Activated naive CD4-positive, alpha-beta T cell treated with anti-CD3 and anti-CD28 coated beads, Interleukin-2, amount 10 ng/mL, durations not matched to agents 7 days and 5 days (primary cell): ENCODE measurements around the gene ABI1.
"Not testable (repeated sequence)": the region's sequence is repeated elsewhere in the genome, so short reads cannot be mapped to it uniquely, and the experiment has no call there.

Source experiments
- CTCF ChIA-PET: fragments of 350-600 bp; sonication (Branson Sonifier 250); formaldehyde crosslinking; loops from one replicate; lab custom pipeline; 2021; ENCODE audit warnings: antibody characterized with exemption; lab: Charles Lee
- DNase-seq: peaks from one replicate; pipeline ENCODE4 v3.0.0-alpha.2; 2020
- H3K27ac Mint-ChIP-seq: one replicate; pipeline ENCODE4 v1.8.0; 2021; ENCODE audit warnings: mild to moderate bottlenecking, moderate library complexity, mixed read lengths
- H3K27me3 Mint-ChIP-seq: one replicate; pipeline ENCODE4 v1.8.0; 2021; ENCODE audit warnings: mild to moderate bottlenecking, mixed read lengths
- H3K36me3 Mint-ChIP-seq: one replicate; pipeline ENCODE4 v1.8.0; 2021; ENCODE audit warnings: mixed read lengths
- H3K4me1 Mint-ChIP-seq: one replicate; pipeline ENCODE4 v1.8.0; 2021; ENCODE audit warnings: mixed read lengths
- H3K4me3 Mint-ChIP-seq: one replicate; pipeline ENCODE4 v1.8.0; 2021; ENCODE audit warnings: mild to moderate bottlenecking, moderate library complexity, mixed read lengths
- H3K9me3 Mint-ChIP-seq: one replicate; pipeline ENCODE4 v1.8.0; 2021; ENCODE audit warnings: mixed read lengths

The ABI1 gene

DNA sequence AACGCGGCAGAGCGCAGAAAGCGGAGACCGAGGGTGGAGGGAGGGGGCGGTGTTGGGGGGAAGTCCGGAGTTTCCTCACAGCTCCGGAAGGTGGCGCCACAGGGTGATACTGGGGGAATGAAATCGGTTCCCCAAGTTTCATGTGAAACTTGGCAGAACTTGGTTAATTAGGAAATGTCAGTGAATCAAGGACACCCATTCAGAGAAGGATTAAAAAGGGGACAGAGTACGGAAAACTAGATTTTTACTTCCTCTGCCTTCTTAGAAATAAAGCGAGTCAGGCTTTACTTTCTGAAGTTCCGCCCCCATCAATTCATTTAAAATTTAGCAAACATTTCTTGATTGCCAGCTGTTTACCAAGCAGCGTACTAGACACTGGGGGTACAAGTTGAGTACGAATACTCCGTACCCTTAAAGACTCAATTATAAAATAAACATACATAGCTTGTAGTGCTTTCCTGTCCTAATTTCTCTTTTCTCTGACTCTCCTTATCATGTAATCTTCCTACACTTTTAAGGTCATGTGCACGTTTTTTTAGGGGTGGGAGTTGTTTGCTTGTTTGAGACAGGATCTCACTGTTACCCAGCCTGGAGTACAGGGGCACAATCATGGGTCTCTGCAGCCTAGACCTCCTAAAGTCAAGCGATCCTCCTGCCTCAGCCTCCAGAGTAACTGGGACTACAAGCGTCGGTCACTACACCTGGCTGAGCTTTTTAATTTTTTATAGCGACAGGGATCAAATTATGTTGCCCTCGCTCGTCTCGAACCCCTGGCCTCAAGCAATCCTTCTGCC lies 644 bp upstream of the ABI1 start:
- Mint-ChIP-seq H3K27me3 (peaks cover 24% of the 10 kb centered on the region), H3K9me3 (no peaks in the 10 kb centered on the region), H3K27ac (peak overlapping the region; percentile 100), H3K4me3 (peak overlapping the region; percentile 98), H3K4me1 (peaks cover 37% of the 10 kb centered on the region), H3K36me3 (peaks cover 12% of the 10 kb centered on the region)
- DNase-seq, result no peak
- CTCF ChIA-PET, result interaction anchor here (0.6 to 3.0 kb wide), 15 partner anchors 8 to 526 kb away, joined by 3 to 26 read pairs (median 4); no protein-coding TSS in a partner anchor

- Mint-ChIP-seq H3K9me3 (no peaks in the 10 kb centered on the region), H3K27ac (peak overlapping the region; percentile 100), H3K27me3 (peaks cover 24% of the 10 kb centered on the region), H3K36me3 (peaks cover 12% of the 10 kb centered on the region), H3K4me3 (peak overlapping the region; percentile 98), H3K4me1 (peaks cover 41% of the 10 kb centered on the region)
- DNase-seq, result peak; percentile 65
- CTCF ChIA-PET, result interaction anchor here (2.0 to 3.0 kb wide), 2 partner anchors 79 to 134 kb away, joined by 4 to 26 read pairs; no protein-coding TSS in a partner anchor
Observed at GRCh38 chr10:26860102-26860442, 686 bp downstream of the ABI1 start.

- H3K36me3 Mint-ChIP-seq, result peaks cover 16% of the 10 kb centered on the region
- DNase-seq, result no peak
- CTCF ChIA-PET, result interaction anchor here (2.0 to 3.0 kb wide), 2 partner anchors 79 to 133 kb away, joined by 4 to 26 read pairs; no protein-coding TSS in a partner anchor
- H3K4me1 Mint-ChIP-seq, result peaks cover 45% of the 10 kb centered on the region
- peak overlapping the region; percentile 98 for H3K4me3 Mint-ChIP-seq
- H3K9me3 Mint-ChIP-seq, result no peaks in the 10 kb centered on the region
- H3K27ac Mint-ChIP-seq, result peak overlapping the region; percentile 100
- peaks cover 21% of the 10 kb centered on the region for H3K27me3 Mint-ChIP-seq
Observed at GRCh38 chr10:26859241-26860101, 1.3 kb downstream of the ABI1 start.

DNA sequence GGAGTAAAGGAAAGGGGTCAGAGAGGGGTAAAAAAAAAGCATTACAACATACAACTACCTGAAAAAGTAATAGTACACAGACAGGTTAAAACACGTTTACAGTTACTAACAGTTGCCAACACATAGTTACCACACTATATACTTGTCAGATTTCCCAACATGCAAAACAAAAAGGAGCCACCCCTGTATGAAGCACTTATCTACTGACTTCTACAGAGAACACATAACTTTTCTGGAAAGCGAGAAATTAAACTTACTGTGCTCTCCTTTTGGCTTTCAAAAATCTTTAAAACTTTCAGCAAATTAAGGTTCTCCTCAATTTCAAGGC lies 2.1 kb downstream of the ABI1 start:
- Mint-ChIP-seq H3K4me1 (peaks cover 52% of the 10 kb centered on the region), H3K36me3 (peaks cover 21% of the 10 kb centered on the region), H3K9me3 (no peaks in the 10 kb centered on the region), H3K27me3 (peaks cover 15% of the 10 kb centered on the region), H3K27ac (peak overlapping the region; percentile 100), H3K4me3 (peak overlapping the region; percentile 98)
- CTCF ChIA-PET, result no interaction called here
- DNase-seq, result no peak

DNA sequence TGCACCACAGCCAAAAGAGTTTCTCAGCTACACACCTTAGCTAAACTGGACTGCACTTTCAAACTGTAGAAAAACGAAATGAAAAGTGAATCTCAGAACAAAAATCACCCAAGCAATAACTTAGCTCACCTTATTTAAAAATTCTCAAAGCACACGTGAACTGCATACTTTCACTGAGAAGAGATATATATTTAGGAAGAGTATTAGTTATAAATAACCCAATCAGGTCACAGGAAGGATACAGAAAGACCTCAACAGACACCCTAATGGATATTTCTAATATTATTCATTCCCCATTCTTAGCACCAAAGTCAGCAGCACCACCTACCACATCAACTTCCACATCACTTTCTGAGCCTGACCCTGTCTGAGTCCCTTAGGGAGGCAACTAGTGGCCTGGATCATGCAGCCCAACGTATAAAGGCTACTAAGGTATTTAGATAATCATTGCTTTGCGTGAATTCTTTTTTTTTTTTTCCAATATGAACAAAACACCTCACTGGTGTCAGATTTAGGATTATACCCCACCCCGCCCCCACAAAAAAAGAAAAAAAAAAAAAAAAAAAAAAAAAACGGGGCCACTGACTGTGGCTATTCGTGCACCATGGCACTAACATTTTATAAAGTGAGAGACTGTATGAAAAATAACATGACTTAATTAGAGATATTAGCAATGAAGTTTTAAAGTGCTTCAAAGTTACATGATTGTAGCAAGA lies 2.6 kb downstream of the ABI1 start:
- peaks cover 22% of the 10 kb centered on the region for H3K36me3 Mint-ChIP-seq
- no peaks in the 10 kb centered on the region for H3K9me3 Mint-ChIP-seq
- peaks cover 53% of the 10 kb centered on the region for H3K4me1 Mint-ChIP-seq
- CTCF ChIA-PET, result interaction anchor here (1.2 kb wide), 1 partner anchor 24 kb away, joined by 3 read pairs; no protein-coding TSS in a partner anchor
- H3K27me3 Mint-ChIP-seq, result peaks cover 10% of the 10 kb centered on the region
- peak overlapping the region; percentile 98 for H3K4me3 Mint-ChIP-seq
- peak overlapping the region; percentile 7 for H3K27ac Mint-ChIP-seq
- DNase-seq, result no peak

- CTCF ChIA-PET, result interaction anchor here (1.2 kb wide), 1 partner anchor 24 kb away, joined by 3 read pairs; no protein-coding TSS in a partner anchor
- H3K27me3 Mint-ChIP-seq, H3K9me3 Mint-ChIP-seq, H3K27ac Mint-ChIP-seq, DNase-seq: not testable (repeated sequence)
- H3K4me1 Mint-ChIP-seq, result peaks cover 53% of the 10 kb centered on the region
- H3K4me3 Mint-ChIP-seq, result peak overlapping the region; percentile 98
- H3K36me3 Mint-ChIP-seq, result peaks cover 22% of the 10 kb centered on the region
Observed at GRCh38 chr10:26857553-26857952, 3.2 kb downstream of the ABI1 start.

DNA sequence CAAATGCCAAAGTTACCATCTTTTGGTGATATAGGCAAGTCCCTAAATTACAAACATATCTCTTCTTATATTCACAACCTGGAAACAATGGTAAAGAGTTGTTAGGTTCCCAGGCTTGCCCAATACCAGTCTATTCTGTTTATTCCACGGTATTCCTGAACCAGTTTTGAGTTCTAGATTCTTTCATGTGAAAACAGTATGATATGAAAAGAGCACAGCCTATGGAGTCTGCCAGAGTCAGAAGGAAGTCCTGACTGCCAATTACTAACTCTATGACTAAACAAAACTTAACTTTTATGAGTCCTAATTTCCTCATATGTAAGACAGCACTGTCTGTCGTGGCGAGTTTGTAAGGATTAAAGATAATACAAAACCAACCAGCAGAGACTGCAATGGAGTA lies 5.6 kb downstream of the ABI1 start:
- Mint-ChIP-seq H3K27me3 (no peaks in the 10 kb centered on the region), H3K36me3 (peaks cover 27% of the 10 kb centered on the region), H3K27ac (no peak overlapping the region), H3K4me1 (peaks cover 49% of the 10 kb centered on the region), H3K9me3 (no peaks in the 10 kb centered on the region), H3K4me3 (no peak overlapping the region)
- CTCF ChIA-PET, result no interaction called here
- DNase-seq, result no peak

DNA sequence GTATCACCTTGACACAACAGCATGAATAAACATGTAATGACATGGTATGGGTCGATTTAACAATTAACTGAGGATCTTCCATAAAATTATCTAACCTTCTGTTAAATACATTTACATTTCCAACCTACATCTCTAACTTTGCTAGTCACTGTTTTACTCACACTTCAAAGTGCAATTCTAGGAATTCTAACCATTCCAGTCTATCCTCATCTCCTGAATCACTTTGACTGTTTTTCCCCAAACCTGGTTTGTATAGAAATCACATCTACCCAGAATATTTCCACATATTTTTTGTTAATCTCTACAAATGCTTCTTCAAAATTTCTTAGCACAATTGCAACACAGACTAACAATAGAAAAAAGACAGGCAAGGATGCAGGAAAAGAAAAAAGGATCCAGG lies 6.2 kb downstream of the ABI1 start:
- H3K4me1 Mint-ChIP-seq, result peaks cover 49% of the 10 kb centered on the region
- CTCF ChIA-PET, result no interaction called here
- no peak overlapping the region for H3K4me3 Mint-ChIP-seq
- H3K36me3 Mint-ChIP-seq, result peaks cover 26% of the 10 kb centered on the region
- no peaks in the 10 kb centered on the region for H3K27me3 Mint-ChIP-seq
- no peak for DNase-seq
- no peak overlapping the region for H3K27ac Mint-ChIP-seq
- H3K9me3 Mint-ChIP-seq, result no peaks in the 10 kb centered on the region

- Mint-ChIP-seq H3K27ac (no peak overlapping the region), H3K4me1 (peaks cover 22% of the 10 kb centered on the region), H3K27me3 (no peaks in the 10 kb centered on the region), H3K9me3 (peaks cover 2% of the 10 kb centered on the region), H3K4me3 (no peak overlapping the region), H3K36me3 (peaks cover 31% of the 10 kb centered on the region)
- CTCF ChIA-PET, result interaction anchor here (1.0 to 1.9 kb wide), 2 partner anchors 11 to 13 kb away, joined by 3 to 7 read pairs; no protein-coding TSS in a partner anchor
- no peak for DNase-seq
Observed at GRCh38 chr10:26844396-26844975, 16.3 kb downstream of the ABI1 start.

- Mint-ChIP-seq H3K4me3 (no peak overlapping the region), H3K27ac (no peak overlapping the region), H3K9me3 (peaks cover 2% of the 10 kb centered on the region), H3K27me3 (no peaks in the 10 kb centered on the region), H3K4me1 (peaks cover 22% of the 10 kb centered on the region), H3K36me3 (peaks cover 35% of the 10 kb centered on the region)
- DNase-seq, result no peak
- CTCF ChIA-PET, result interaction anchor here (1.0 to 1.9 kb wide), 2 partner anchors 10 to 12 kb away, joined by 3 to 7 read pairs; no protein-coding TSS in a partner anchor
Observed at GRCh38 chr10:26843736-26844135, 17.0 kb downstream of the ABI1 start.

GRCh38 chr10:26841733-26842317 lies 18.9 kb downstream of the ABI1 start:
- CTCF ChIA-PET, result no interaction called here
- no peak overlapping the region for H3K4me3 Mint-ChIP-seq
- H3K27me3 Mint-ChIP-seq, result no peaks in the 10 kb centered on the region
- no peak for DNase-seq
- peaks cover 31% of the 10 kb centered on the region for H3K4me1 Mint-ChIP-seq
- peaks cover 2% of the 10 kb centered on the region for H3K9me3 Mint-ChIP-seq
- H3K27ac Mint-ChIP-seq, result no peak overlapping the region
- peaks cover 35% of the 10 kb centered on the region for H3K36me3 Mint-ChIP-seq

GRCh38 chr10:26840938-26841732 lies 19.6 kb downstream of the ABI1 start:
- H3K9me3 Mint-ChIP-seq, result peaks cover 6% of the 10 kb centered on the region
- DNase-seq, result no peak
- H3K27ac Mint-ChIP-seq, result no peak overlapping the region
- CTCF ChIA-PET, result no interaction called here
- H3K4me1 Mint-ChIP-seq, result peaks cover 30% of the 10 kb centered on the region
- no peak overlapping the region for H3K4me3 Mint-ChIP-seq
- no peaks in the 10 kb centered on the region for H3K27me3 Mint-ChIP-seq
- H3K36me3 Mint-ChIP-seq, result peaks cover 38% of the 10 kb centered on the region
